Lower leg skin (tissue), 4 donors: ENCODE data around the gene ANKRD17. TPM values are rescaled to one million over a fixed set of nuclear protein-coding genes. Genes with fewer than 3 reads are reported as not detected.
"Not testable (repeated sequence)": the region's sequence is repeated elsewhere in the genome, so short reads cannot be mapped to it uniquely, and the experiment has no call there.

Experiments
- DNase-seq, 2 donors: peaks; one replicate each; pipeline ENCODE4 v3.0.0-alpha.2; 2019; ENCODE audit warnings: low spot score in 2 of 2
- H3K4me3 ChIP-seq: fragments of 200-600 bp; sonication (generic); 2 replicates; pipeline ENCODE4 v1.5.1; 2017; ENCODE audit warnings: mild to moderate bottlenecking, low read depth; ENCODE audit not compliant: poor library complexity, severe bottlenecking
- POLR2A ChIP-seq, 2 donors: fragments of 450-650 bp; IDR thresholded peaks; one replicate each; pipeline ENCODE4 v1.6.1; 2016 to 2017; ENCODE audit warnings: antibody characterized with exemption in 2 of 2, mild to moderate bottlenecking in 1 of 2, moderate library complexity in 1 of 2
- WGBS, 2 donors: methylation state at CpG; one replicate each; pipeline ENCODE4 v1.1.5; 2018; 5-methylcytosine and 5-hydroxymethylcytosine counted together
- intact Hi-C: fragments of 100-400 bp; cut with DNase I; formaldehyde crosslinking; loops from one replicate; pipeline ENCODE4 v1.15.0; 2023; ENCODE audit warnings: low total_unique reads
- total RNA-seq, 4 donors: library from RNA; depleted of rRNA; stranded (reverse); fragments of >200 nt; gene quantifications; one replicate each; pipeline ENCODE4 v1.1.0, GENCODE V29; 2016
- TF ChIP-seq, protein P1 (sequence below), 3 donors: fragments of 450-650 bp; IDR thresholded peaks; one replicate each; pipeline ENCODE4 v1.5.1; 2016; ENCODE audit warnings: antibody characterized with exemption in 3 of 3, mild to moderate bottlenecking in 3 of 3, moderate library complexity in 2 of 3

The ANKRD17 gene
- total RNA-seq, 4 donors from 2014 or later = 48.0 to 64.1 (median 57.0) TPM

DNA sequence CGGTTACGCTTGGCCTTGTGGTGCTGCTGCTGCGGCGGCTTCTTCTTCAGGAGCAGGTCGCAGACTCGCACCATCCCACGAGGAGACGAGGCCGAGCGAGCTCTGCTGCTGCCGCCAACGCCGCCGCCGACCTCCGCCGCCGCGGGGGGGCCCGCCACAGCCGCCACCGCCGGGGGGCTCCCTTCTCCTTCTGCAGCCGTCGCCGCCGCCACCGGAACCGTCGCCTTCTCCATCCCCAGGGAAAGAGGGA, 237 bp downstream of the ANKRD17 start:
- 1% methylated on average over 12 to 28 of the region's 30 CpGs for WGBS, 2 donors
- no peak for TF ChIP-seq POLR2A (IDR thresholded peaks at IDR 0.05)
- TF ChIP-seq, protein P1, sequence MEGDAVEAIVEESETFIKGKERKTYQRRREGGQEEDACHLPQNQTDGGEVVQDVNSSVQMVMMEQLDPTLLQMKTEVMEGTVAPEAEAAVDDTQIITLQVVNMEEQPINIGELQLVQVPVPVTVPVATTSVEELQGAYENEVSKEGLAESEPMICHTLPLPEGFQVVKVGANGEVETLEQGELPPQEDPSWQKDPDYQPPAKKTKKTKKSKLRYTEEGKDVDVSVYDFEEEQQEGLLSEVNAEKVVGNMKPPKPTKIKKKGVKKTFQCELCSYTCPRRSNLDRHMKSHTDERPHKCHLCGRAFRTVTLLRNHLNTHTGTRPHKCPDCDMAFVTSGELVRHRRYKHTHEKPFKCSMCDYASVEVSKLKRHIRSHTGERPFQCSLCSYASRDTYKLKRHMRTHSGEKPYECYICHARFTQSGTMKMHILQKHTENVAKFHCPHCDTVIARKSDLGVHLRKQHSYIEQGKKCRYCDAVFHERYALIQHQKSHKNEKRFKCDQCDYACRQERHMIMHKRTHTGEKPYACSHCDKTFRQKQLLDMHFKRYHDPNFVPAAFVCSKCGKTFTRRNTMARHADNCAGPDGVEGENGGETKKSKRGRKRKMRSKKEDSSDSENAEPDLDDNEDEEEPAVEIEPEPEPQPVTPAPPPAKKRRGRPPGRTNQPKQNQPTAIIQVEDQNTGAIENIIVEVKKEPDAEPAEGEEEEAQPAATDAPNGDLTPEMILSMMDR (IDR thresholded peaks at IDR 0.05) = no peak
- intact Hi-C loops = no loop called here
- peak overlapping the region; percentile 98 for H3K4me3 ChIP-seq
- no peak for DNase-seq

DNA sequence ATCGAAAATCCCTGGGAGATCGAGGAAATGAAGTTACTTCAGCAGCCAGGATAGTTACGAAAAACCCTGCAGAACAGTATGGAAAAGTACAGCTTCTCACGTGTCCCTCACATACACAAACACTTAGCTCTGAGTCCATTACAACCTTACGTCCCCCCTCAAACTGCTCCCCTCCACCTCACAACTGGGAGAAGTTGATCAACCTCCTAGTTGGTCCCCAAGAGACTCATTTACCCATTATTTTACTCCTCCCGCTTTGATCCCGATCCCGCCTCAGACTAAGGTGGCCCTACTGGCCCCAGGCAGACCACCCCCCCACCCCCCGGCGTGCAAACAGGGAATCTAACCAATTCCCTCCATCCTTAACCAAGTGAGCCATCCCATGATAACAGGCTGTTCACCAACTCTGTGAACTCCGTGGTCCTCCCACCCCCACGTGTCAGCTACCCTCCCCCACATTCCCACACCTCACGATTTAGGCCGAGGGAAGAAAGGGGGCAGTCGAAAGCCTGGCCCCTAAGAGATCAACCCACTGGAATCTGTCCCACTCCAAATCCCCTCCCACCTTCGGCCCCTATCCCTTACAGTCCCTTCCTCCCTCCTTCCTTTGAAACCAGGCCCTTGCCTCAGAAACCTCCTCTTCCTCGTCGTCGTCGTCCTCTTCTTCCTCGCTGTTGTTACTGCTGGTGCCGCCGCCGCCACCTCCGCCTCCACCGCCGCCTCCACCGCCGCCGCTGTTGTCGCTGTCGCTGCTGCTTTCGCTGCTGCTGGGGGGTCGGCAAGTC, 755 bp downstream of the ANKRD17 start:
- TF ChIP-seq, protein P1 (IDR thresholded peaks at IDR 0.05) = no peak
- no peak for TF ChIP-seq POLR2A (IDR thresholded peaks at IDR 0.05)
- H3K4me3 ChIP-seq = peak overlapping the region; percentile 98
- intact Hi-C loops = no loop called here
- 1% methylated on average over 34 of the region's 34 CpGs for WGBS, 2 donors
- peak in 1 of 2 donors; percentile 21 for DNase-seq

DNA sequence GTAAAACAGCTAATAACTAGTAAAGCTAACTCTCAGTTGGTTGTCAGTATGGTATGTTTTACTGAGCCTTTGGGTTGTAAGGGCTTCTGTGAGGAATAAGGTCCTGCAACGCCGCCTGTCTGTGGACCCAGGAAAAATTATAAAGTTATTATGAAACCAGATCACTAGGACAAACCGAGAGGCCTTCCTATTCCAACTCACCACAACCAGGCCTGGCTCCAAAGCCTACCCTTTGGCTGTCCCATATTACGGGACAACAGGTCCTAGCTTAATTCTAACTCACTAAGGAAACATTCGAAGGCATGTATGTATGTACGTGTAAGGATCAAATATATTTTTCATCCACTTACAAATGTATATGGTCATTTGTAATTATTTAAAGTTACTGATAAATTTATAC, 1.4 kb downstream of the ANKRD17 start:
- intact Hi-C loops = no loop called here
- H3K4me3 ChIP-seq = no peak overlapping the region
- no peak for TF ChIP-seq POLR2A (IDR thresholded peaks at IDR 0.05)
- TF ChIP-seq, protein P1 (IDR thresholded peaks at IDR 0.05) = no peak
- WGBS, 2 donors = 1 to 2% methylated on average over 6 of the region's 6 CpGs
- peak; percentile 88 to 93 for DNase-seq

DNA sequence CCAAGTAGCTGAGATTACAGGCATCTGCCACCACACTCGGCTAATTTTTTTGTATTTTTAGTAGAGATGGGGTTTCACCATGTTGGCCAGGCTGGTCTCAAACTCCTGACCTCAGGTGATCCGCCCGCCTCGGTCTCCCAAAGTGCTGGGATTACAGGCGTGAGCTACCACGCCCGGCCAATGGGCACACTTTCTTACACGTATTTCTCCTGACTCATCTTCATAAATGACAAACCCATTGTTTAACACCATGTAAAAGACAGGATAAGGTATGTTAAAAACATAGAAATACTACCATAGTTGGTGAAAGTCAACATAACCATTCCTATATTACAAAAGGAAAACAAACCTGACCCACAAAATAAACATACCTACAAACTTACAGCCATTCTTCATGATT, 2.8 kb downstream of the ANKRD17 start:
- H3K4me3 ChIP-seq, DNase-seq, intact Hi-C loops: not testable (repeated sequence)
- WGBS, 2 donors = 80 to 81% methylated on average over 8 of the region's 8 CpGs

DNA sequence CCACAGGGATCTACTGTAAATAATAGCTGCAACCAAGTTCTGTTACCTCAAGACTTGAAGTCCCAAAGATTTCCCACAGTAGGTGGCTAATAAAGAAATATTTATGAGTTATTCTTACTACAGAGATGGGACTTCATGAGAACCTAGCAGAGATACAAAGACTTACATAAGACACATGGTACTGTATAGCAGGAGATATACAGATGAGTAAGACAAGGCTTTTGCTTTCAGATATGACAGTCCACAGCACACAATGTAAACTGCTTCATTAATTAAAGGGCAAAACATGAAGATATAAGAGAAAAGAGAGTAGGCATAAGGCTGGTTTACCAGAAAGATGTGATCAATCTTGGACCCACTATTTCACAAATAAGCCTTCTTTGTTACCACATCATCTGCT, 6.6 kb downstream of the ANKRD17 start:
- DNase-seq = no peak
- intact Hi-C loops = no loop called here
- TF ChIP-seq, protein P1 (IDR thresholded peaks at IDR 0.05) = no peak
- no peak for TF ChIP-seq POLR2A (IDR thresholded peaks at IDR 0.05)
- H3K4me3 ChIP-seq = no peak overlapping the region

DNA sequence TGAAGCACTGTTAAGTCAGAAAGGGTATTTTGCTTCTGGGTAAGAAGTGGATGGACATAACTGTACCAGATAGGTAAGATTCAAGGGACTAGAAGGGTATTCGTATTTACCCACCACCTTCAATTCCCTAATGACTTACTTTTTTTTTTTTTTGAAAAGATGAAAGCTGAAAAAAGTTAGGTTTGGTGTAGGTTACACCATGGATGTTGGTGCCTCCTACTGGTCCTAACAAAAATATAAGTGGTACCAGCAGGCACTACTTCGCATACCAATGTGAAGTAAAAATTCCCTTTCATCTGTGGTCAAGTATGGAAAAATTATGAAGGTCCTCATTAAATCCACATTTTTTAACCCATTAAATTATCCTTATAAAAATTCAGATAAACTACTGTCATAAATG, 7.2 kb downstream of the ANKRD17 start:
- TF ChIP-seq, protein P1 (IDR thresholded peaks at IDR 0.05) = no peak
- TF ChIP-seq POLR2A (IDR thresholded peaks at IDR 0.05) = no peak
- H3K4me3 ChIP-seq = no peak overlapping the region
- intact Hi-C loops = no loop called here
- DNase-seq = no peak
- 91% methylated on average over 2 of the region's 2 CpGs for WGBS, 2 donors
